ENCODE measurements around the gene CRB1. TPM values are rescaled to one million over a fixed set of nuclear protein-coding genes. Genes with fewer than 3 reads are reported as not detected.
"Not testable (repeated sequence)": the region's sequence is repeated elsewhere in the genome, so short reads cannot be mapped to it uniquely, and the experiment has no call there.

CRB1 gene
- total RNA-seq, 3 donors from 2014 or later: 0.33 to 1.0 (median 0.48) TPM

DNA sequence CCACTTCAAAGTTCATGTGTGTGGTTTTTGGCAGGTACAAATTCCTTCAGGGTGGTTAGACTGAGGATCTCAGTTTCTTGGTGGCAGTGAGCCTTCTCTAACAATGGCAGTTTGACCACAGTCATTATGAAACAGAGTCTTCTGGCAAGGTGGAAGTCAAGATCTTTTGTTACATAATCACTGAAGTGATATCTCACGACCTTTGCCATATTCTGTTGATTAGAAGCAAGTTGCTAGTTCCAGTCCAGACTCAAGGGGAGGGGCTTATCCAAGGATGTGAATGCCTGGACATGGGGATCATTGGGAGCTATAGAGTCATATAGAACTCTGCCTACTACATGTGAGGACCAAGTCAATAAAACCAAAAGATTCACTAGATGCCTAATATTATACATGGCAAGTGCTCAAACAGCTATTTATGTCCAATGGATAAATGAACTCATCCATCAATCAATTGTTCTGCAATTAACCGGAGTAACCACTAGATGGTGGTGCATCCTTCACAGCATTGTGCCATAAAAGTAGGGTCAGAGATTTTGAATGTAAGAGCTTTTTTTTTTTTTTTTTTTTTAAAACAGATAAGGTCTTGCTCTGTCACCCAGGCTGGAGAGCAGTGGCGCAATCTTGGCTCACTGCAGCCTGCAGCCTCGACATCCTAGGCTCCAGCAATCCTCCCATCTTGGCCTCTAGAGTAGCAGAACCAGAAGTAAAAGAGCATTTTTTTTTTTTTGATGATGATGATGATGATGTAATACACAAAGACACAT is 131.9 kb downstream of the CRB1 start:
- no peak for DNase-seq (ENCODE audit: low spot score in 2 of 2)
- Histone ChIP-seq H3K4me3 (no peak overlapping the region), H3K9me3 (no peaks in the 10 kb centered on the region), H3K27ac (no peak overlapping the region), H3K36me3 (no peaks in the 10 kb centered on the region), H3K27me3 (no peaks in the 10 kb centered on the region), H3K4me1 (no peaks in the 10 kb centered on the region)
- intact Hi-C loops (cut with DNase I; ENCODE audit: low total_unique reads): no loop called here
- TF ChIP-seq, protein P1, sequence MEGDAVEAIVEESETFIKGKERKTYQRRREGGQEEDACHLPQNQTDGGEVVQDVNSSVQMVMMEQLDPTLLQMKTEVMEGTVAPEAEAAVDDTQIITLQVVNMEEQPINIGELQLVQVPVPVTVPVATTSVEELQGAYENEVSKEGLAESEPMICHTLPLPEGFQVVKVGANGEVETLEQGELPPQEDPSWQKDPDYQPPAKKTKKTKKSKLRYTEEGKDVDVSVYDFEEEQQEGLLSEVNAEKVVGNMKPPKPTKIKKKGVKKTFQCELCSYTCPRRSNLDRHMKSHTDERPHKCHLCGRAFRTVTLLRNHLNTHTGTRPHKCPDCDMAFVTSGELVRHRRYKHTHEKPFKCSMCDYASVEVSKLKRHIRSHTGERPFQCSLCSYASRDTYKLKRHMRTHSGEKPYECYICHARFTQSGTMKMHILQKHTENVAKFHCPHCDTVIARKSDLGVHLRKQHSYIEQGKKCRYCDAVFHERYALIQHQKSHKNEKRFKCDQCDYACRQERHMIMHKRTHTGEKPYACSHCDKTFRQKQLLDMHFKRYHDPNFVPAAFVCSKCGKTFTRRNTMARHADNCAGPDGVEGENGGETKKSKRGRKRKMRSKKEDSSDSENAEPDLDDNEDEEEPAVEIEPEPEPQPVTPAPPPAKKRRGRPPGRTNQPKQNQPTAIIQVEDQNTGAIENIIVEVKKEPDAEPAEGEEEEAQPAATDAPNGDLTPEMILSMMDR (IDR thresholded peaks at IDR 0.05): peak in 1 of 3 donors; percentile 27
- no peak for TF ChIP-seq POLR2A (IDR thresholded peaks at IDR 0.05)

DNA sequence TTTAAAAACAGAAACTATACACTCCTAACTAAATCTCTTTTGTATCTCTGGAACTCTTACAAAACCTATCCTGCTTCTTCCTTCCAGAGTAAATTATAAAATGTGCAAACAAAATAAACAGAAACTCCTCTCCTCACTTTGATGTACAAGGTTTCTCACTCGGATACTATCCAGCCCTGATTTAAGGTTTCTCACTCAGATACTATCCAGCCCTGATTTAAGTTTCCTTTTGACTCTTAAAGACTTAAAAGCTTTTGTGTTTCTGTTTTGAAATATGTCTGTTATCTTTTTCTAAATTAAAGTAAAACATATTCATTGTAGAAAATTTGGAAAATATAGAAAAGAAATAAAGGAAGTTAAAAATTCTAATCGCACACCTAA is 132.5 kb downstream of the CRB1 start:
- TF ChIP-seq POLR2AphosphoS5 (IDR thresholded peaks at IDR 0.05): no peak
- no peak for TF ChIP-seq POLR2A (IDR thresholded peaks at IDR 0.05)
- TF ChIP-seq, protein P1 (IDR thresholded peaks at IDR 0.05): no peak
- H3K27ac ChIP-seq: no peak overlapping the region
- H3K27me3 ChIP-seq: no peaks in the 10 kb centered on the region
- DNase-seq (ENCODE audit: low spot score in 2 of 2): no peak
- no peaks in the 10 kb centered on the region for H3K4me1 ChIP-seq
- H3K4me3 ChIP-seq: no peak overlapping the region
- intact Hi-C loops (cut with DNase I; ENCODE audit: low total_unique reads): no loop called here
- no peaks in the 10 kb centered on the region for H3K36me3 ChIP-seq
- no peaks in the 10 kb centered on the region for H3K9me3 ChIP-seq

DNA sequence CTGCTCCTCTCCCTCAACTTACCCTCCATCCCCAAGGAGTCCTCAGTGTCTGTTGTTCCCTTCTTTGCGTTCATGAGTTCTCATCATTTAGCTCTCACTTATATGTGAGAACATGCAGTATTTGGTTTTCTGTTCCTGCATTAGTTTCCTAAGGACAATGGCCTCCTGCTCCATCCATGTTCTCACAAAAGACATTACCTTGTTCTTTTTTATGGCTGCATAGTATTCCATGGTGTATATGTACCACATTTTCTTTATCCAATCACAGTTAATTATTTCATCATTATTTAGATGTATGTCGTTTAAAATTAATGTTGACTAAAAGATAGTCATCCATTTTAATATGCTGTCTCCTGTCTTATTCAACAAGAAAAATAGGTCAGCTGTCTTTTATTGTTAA is 134.1 kb downstream of the CRB1 start:
- no peaks in the 10 kb centered on the region for H3K9me3 ChIP-seq
- no peak for DNase-seq (ENCODE audit: low spot score in 2 of 2)
- no peak overlapping the region for H3K27ac ChIP-seq
- no peaks in the 10 kb centered on the region for H3K4me1 ChIP-seq
- intact Hi-C loops (cut with DNase I; ENCODE audit: low total_unique reads): no loop called here
- H3K4me3 ChIP-seq: no peak overlapping the region
- no peaks in the 10 kb centered on the region for H3K27me3 ChIP-seq
- TF ChIP-seq, protein P1 (IDR thresholded peaks at IDR 0.05): no peak
- TF ChIP-seq POLR2AphosphoS5 (IDR thresholded peaks at IDR 0.05) (no peak), POLR2A (IDR thresholded peaks at IDR 0.05) (no peak)
- no peaks in the 10 kb centered on the region for H3K36me3 ChIP-seq

DNA sequence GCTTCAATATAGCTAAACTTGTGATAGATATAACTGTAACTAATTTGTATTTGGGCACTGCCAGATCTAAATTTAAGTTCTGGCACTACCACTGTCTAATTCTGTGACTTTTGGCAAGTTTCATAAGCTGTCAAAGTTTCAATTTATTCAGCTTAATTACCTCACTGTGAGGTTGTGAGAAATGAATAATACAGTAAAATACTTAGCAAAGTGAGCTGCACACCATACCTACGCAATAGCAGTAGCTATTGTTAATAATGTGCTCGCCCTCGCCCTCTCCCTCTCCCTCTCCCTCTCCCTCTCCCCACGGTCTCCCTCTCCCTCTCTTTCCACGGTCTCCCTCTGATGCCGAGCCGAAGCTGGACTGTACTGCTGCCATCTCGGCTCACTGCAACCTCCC is 136.7 kb downstream of the CRB1 start:
- H3K36me3 ChIP-seq; H3K27me3 ChIP-seq; H3K4me1 ChIP-seq; DNase-seq (ENCODE audit: low spot score in 2 of 2); intact Hi-C loops (cut with DNase I; ENCODE audit: low total_unique reads); H3K27ac ChIP-seq; H3K9me3 ChIP-seq; H3K4me3 ChIP-seq: not testable (repeated sequence)

DNA sequence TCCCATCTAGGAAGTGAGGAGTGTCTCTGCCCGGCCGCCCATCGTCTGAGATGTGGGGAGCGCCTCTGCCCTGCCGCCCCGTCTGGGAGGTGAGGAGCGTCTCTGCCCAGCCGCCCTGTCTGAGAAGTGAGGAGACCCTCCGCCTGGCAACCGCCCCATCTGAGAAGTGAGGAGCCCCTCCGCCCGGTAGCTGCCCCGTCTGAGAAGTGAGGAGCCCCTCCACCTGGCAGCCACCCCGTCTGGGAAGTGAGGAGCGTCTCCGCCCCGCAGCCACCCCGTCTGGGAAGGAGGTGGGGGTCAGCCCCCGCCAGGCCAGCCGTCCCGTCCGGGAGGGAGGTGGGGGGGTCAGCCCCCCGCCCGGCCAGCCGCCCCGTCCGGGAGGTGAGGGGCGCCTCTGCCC is 137.6 kb downstream of the CRB1 start:
- intact Hi-C loops (cut with DNase I; ENCODE audit: low total_unique reads); DNase-seq (ENCODE audit: low spot score in 2 of 2); H3K36me3 ChIP-seq; H3K27me3 ChIP-seq; H3K4me3 ChIP-seq; H3K27ac ChIP-seq; H3K9me3 ChIP-seq; H3K4me1 ChIP-seq: not testable (repeated sequence)

DNA sequence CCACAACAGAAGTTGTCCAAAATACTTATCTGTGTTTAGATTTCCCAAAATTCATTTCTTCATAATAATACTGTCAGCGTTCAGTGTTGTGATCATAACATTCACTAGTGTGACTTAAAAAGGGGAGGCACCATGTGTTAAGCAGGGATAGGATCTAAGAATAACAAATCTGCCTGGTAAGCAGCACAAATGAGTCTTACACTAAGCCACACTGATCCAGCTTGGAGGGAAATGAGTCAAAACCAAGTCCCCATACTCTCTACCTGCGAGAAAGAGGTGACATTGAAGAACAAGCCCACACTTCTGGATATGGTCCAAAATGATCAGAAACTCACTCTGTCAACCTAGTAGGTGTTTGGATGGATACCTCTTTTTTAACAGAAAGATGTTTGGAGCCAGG is 145.5 kb downstream of the CRB1 start:
- no peak for DNase-seq (ENCODE audit: low spot score in 2 of 2)
- TF ChIP-seq, protein P1 (IDR thresholded peaks at IDR 0.05): no peak
- TF ChIP-seq POLR2AphosphoS5 (IDR thresholded peaks at IDR 0.05) (no peak), POLR2A (IDR thresholded peaks at IDR 0.05) (no peak)

More for the DNA sequence above, 145.5 kb downstream of the CRB1 start:
- no peaks in the 10 kb centered on the region for H3K9me3 ChIP-seq
- H3K4me3 ChIP-seq: no peak overlapping the region
- no peaks in the 10 kb centered on the region for H3K4me1 ChIP-seq
- H3K36me3 ChIP-seq: no peaks in the 10 kb centered on the region
- intact Hi-C loops (cut with DNase I; ENCODE audit: low total_unique reads): no loop called here
- H3K27ac ChIP-seq: no peak overlapping the region
- H3K27me3 ChIP-seq: no peaks in the 10 kb centered on the region

All from breast epithelium (tissue), 4 donors.